C1 segment of cervical spinal cord (tissue), 14 donors: ENCODE results near the gene MRNIP.
"Not testable (repeated sequence)": the region's sequence is repeated elsewhere in the genome, so short reads cannot be mapped to it uniquely, and the experiment has no call there.

Experiments used
- DNase-seq, 14 donors: peaks; one replicate each; lab custom pipeline; 2025; lab: John Stamatoyannopoulos, UW

The MRNIP gene

GRCh38 chr5:179840766-179841165, 17.9 kb downstream of the MRNIP start:
- no peak for DNase-seq

GRCh38 chr5:179840321-179840720, 18.3 kb downstream of the MRNIP start:
- DNase-seq, result no peak

GRCh38 chr5:179839328-179840256, 19.0 kb downstream of the MRNIP start:
- DNase-seq, result no peak

DNA sequence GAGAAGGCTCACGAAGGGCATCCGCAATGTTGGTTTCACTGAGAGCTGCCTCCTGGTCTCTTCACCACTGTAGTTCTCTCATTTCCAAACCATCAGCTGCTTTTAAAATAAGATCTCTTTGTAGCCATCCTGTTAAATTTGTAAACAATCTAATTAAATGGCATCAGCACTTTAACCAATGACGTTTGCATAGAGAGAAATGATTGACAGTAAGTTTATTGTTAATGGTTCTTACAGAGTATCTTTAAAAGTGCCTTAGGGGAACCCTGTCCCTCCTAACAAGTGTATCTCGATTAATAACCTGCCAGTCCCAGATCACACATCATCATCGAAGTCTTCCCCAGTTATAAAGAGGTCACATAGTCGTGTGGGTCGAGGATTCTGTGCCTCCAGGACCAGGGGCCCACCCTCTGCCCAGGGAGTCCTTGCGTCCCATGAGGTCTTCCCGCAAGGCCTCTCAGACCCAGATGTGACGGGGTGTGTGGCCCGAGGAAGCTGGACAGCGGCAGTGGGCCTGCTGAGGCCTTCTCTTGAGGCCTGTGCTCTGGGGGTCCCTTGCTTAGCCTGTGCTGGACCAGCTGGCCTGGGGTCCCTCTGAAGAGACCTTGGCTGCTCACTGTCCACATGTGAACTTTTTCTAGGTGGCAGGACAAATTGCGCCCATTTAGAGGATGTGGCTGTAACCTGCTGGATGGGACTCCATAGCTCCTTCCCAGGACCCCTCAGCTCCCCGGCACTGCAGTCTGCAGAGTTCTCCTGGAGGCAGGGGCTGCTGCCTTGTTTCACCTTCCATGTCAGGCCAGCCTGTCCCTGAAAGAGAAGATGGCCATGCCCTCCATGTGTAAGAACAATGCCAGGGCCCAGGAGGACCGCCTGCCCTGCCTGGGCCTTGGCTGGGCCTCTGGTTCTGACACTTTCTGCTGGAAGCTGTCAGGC, 21.3 kb downstream of the MRNIP start:
- no peak for DNase-seq

DNA sequence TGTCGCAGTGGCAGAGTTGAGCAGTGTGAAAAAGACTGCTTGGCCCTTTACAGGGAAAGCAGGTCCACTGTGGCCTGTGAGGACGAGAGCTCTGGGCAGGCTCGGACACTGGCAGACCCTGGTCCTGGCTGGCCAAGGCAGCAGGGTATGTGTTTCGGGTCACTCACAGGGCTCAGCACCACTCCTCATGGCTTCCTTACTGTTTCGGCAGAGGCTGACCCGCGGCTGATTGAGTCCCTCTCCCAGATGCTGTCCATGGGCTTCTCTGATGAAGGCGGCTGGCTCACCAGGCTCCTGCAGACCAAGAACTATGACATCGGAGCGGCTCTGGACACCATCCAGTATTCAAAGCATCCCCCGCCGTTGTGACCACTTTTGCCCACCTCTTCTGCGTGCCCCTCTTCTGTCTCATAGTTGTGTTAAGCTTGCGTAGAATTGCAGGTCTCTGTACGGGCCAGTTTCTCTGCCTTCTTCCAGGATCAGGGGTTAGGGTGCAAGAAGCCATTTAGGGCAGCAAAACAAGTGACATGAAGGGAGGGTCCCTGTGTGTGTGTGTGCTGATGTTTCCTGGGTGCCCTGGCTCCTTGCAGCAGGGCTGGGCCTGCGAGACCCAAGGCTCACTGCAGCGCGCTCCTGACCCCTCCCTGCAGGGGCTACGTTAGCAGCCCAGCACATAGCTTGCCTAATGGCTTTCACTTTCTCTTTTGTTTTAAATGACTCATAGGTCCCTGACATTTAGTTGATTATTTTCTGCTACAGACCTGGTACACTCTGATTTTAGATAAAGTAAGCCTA, 22.2 kb downstream of the MRNIP start:
- DNase-seq, result no peak

GRCh38 chr5:179834871-179835270, 23.7 kb downstream of the MRNIP start:
- DNase-seq, result not testable (repeated sequence)

DNA sequence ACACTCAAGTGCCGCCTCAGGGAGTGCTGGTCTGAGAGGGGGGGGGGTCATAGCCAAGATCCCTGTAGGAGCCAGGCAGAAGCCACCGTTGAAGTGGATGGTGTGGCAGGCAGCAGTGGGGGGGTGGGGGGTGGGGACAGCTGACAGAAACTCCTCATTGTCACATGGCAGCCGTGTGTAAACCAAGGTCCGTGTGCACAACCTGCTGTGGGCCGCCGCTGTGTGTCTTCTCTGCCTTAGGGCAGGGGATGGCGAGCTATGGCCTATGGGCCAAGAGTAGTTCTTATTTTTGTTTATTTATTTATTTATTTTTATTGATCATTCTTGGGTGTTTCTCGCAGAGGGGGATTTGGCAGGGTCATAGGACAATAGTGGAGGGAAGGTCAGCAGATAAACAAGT, 24.5 kb downstream of the MRNIP start:
- DNase-seq, result no peak

GRCh38 chr5:179833709-179834070, 24.9 kb downstream of the MRNIP start:
- no peak for DNase-seq

DNA sequence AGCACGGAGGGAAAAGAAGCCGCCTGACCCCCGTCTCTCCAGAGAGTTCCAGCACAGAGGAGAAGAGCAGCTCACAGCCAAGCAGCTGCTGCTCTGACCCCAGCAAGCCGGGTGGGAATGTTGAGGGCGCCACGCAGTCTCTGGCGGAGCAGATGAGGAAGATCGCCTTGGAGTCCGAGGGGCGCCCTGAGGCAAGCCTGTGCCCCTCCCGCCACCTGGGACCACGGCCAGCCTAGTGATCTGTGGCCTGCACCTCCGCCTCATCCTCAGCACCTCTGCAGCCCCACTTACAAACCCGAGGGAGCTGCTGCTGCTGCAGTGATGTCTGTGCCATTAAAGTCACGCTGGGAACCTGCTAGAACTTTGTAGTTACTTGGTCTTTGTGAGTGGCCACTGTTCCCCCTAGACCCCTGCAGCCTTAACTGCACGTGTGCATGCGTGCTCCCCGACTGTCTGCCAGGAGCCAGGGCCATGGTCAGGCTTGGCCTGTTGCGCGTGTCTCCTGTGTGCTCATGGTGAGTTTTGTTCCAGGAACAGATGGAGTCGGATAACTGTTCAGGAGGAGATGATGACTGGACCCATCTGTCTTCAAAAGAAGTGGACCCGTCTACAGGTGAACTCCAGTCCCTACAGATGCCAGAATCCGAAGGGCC, 25.4 kb downstream of the MRNIP start:
- DNase-seq, result peak in 1 of 14 donors; percentile 85

DNA sequence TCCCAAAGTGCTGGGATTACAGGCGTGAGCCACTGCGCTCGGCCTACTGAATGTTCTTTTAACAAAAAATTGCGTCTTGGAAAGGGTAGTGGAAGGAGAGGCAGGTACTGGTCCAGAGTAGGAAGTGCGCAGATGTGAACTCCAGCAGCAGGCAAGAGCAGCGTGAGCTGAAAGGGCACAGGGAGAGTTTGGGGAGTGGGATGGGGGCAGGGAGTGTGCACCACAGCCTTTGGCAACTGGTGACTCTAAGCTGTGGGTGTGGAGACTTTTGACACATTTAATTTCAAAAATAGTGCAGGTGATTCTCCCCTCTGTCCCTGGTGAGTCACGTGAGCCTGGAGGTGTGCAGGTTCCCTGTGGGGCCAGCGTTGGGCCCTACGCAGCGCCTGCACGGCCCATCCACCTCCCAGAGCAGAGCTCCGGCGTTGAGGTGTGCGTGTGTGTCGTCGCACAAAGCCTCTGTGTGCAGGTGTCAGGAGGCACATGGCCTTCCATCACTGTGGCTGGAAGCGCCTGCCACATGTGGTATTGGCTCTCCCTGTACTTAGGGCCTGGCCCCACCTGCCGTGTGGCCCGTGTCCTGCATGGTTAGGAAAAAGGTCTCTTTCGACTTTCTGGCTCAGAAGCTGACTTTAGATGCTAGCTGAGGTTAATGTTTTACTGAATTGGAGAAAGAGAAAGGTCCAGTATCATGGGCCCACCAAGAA, 26.4 kb downstream of the MRNIP start:
- DNase-seq, result no peak

GRCh38 chr5:179830818-179831468, 27.7 kb downstream of the MRNIP start:
- no peak for DNase-seq

DNA sequence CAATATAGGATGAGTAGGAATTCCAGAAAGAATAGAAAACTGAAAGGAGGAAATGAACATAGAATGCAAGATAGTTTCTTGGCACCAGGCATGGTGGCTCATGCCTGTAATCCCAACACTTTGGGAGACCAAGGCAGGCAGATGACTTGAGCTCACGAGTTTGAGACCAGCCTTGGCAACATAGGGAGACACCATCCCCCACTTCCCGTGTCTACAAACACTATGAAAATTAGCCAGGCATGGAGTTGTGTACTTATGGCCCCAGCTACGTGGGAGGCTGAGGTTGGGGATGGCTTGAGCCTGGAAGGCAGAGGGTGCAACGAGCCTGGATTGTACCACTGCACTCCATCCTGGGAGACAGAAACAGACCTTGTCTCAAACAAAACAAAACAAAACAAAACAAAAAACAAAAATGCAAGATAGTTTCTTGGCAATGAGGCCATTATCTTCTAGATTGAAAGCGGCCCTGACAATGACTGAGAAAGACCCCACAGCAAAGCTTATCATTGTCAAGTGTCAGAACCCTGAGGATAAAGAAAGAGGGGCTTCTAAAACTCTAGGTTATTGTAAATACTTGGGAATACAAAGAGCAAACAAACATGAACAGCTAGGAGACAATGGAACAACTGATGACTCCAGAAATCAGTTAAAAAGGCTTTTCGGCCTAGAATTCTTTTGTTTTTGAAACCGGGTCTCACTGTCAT, 28.7 kb downstream of the MRNIP start:
- DNase-seq, result no peak

GRCh38 chr5:179828756-179829421, 29.7 kb downstream of the MRNIP start:
- peak in 1 of 14 donors; percentile 73 for DNase-seq

DNA sequence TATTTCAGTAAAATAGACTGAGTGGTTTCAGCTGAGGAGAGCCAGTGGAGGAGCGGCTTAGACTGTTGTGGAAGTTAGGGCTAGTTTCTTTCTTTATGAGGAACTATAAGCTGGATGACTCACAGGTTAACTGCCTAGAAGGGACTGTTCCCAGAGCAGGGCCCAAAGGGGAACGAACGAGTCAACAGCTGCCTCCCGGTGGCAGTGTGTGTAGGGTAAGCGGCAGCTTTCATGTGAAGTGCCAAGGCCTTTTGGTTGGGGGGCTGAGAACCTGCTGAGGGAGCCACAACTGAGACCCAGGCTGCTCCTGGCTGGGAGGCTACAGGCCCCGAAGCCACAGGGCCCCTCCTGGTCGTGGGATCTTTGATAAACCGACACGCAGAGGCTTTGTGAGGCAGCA, 30.9 kb downstream of the MRNIP start:
- DNase-seq, result no peak

DNA sequence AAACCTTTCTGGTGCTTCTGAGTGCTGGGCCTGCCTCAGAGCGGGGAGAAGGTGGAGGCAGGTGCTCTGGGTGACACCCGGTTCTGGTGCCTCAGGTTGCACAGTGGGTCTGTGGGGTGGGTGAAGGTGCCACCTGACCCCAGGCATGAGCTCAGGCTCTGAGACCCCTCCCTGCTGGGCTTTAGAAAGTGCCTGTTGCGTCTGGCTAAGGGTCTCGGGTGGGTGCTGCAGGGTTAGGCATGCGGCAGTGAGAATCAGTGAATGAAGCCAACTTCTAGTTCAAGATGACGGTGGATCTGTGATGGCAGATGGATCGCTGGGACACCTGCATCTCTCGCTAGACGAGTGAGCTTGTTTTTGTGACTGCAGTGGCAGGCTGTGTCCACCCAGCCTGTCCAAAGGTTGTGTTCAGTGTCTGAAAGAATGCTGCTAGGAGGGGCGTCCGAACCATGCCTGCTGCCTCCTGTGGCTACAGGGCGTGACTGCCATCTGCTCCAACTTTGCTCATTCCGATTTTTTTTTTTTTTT, 32.9 kb downstream of the MRNIP start:
- DNase-seq, result peak in 1 of 14 donors; percentile 81

DNA sequence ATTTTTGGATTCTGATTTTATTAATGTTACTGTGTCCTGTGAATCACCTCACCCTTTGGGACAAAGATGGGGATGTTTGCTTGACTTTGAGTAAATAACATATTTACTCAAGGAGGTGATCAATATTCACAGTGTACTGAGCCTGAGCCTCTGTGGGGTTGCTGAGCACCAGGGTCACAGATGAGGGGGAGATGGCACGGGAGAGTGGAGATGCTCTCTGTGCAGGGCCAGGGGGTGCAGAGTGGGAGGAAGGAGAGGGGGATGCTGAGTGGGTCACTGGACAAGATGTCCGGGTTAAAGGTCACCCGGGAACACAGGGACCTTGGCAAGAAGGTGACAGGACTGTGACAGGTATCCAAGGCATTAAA, 33.9 kb downstream of the MRNIP start:
- DNase-seq, result no peak

GRCh38 chr5:179823937-179824744, 34.5 kb downstream of the MRNIP start:
- DNase-seq, result no peak
